Colon (tissue), 2 donors: ENCODE data around the gene BAG1.

Experiments
- FAIRE-seq: peaks from 2 replicates; lab custom pipeline; 2012; peaks lifted over from hg19 to GRCh38; lab: Jason Lieb, UNC
- donor health status: control.
- donor health status: control.

The BAG1 gene

GRCh38 chr9:33210006-33210715 is 54.3 kb downstream of the BAG1 start:
- FAIRE-seq, result no peak

- FAIRE-seq, result no peak
Measured at GRCh38 chr9:33209394-33209793, 55.1 kb downstream of the BAG1 start.

- no peak for FAIRE-seq
Measured at GRCh38 chr9:33202552-33203201, 61.8 kb downstream of the BAG1 start.
